Fibroblast of villous mesenchyme (primary cell): Measurements from ENCODE around the gene ITGB7. TPM values are rescaled to one million over a fixed set of nuclear protein-coding genes. Genes with fewer than 3 reads are reported as not detected.

Source experiments
- DNase-seq: peaks from one replicate; pipeline ENCODE4 v3.0.0-alpha.2; 2010; ENCODE audit warnings: low read depth
- H3K4me3 ChIP-seq: 2 replicates; pipeline ENCODE4 v1.5.1; 2011; ENCODE audit warnings: low read depth, mild to moderate bottlenecking, low read length
- total RNA-seq: library from RNA; depleted of rRNA; stranded (reverse); fragments of >200 nt; gene quantifications from 2 replicates; pipeline ENCODE4 v1.2.3, GENCODE V29; 2012
- TF ChIP-seq, protein P1 (sequence below): IDR thresholded peaks from 2 replicates; pipeline ENCODE4 v1.5.1; 2012; ENCODE audit warnings: low read depth, mild to moderate bottlenecking, low read length; ENCODE audit not compliant: insufficient read depth

ITGB7 gene
- total RNA-seq, 1 donor, result not detected

DNA sequence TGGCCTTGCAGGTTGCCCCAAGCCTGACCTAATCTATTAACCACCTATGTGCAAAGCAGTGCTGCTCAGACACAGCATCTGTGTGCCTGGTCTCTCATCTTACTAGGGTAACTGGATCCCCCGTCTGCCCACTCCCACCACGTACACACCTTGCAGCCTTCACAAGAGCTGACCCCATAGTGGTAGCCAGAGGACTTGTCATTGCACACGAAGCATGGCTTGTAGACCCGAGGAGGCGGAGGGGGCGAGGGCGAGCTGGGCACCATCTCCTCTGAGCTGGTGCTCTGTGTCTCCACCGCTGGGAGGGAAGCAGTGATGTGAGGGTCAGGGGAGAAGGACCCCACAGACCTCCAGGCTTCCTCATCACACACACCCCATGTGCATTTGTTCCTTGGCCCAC lies 8.4 kb upstream of the ITGB7 start:
- DNase-seq, result no peak
- no peak overlapping the region for H3K4me3 ChIP-seq
- TF ChIP-seq, protein P1, sequence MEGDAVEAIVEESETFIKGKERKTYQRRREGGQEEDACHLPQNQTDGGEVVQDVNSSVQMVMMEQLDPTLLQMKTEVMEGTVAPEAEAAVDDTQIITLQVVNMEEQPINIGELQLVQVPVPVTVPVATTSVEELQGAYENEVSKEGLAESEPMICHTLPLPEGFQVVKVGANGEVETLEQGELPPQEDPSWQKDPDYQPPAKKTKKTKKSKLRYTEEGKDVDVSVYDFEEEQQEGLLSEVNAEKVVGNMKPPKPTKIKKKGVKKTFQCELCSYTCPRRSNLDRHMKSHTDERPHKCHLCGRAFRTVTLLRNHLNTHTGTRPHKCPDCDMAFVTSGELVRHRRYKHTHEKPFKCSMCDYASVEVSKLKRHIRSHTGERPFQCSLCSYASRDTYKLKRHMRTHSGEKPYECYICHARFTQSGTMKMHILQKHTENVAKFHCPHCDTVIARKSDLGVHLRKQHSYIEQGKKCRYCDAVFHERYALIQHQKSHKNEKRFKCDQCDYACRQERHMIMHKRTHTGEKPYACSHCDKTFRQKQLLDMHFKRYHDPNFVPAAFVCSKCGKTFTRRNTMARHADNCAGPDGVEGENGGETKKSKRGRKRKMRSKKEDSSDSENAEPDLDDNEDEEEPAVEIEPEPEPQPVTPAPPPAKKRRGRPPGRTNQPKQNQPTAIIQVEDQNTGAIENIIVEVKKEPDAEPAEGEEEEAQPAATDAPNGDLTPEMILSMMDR, result no peak

DNA sequence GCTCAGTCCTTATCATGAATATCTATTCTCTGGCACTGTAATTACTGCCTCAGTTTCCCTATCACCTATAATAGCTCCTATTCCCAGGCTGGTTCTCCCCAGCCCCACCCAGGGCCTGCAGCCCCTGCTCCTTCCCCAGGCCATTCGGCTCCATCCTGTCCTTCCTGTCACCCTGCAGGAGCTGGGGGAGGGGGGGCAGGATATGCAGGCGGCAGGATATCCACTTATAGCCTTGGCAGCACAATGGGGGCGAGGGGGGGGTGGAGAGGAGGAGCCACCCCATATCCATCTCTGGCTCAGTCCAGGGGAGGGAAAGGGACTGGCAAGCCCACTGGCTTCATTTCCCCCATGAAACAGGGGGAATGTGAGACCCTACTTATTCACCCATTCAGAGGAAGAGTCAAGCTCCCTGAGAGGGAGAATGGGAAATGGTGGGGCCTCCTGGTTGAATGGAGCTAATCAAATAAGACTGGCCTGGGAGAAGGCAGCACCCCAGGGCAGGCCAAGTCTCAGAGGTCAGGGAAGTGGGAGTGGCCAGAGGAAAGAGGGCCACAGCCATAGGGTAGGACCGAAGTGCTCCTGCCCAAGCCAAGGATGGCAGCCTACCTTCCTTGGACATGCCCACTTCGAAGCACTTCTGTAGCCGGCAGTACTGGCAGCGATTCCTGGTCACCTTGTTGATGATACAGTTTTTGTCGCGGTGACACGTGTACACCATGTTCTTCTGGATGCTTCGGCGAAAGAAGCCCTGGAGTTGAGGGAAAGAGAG lies 7.8 kb upstream of the ITGB7 start:
- no peak for DNase-seq
- H3K4me3 ChIP-seq, result no peak overlapping the region
- TF ChIP-seq, protein P1, result no peak

DNA sequence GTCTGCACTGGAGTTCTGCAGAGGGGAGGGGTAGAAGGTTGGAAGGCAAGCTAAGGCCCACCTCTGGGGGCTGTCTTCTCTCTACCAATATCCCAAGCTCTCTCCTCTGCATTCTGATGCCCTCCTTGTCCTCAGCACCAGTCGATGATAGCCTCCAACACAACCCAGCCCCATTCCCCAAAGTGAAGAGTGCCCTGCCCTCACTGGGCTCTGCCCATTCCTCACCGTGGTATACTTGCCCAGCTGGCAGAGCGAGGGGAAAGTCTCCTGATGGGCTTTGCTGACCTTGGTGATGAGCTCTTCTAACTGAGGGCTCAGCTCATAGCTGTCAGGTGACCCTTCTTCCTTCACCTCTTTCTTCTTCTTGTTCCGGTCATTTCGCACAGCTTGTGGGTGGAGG lies 7.2 kb upstream of the ITGB7 start:
- DNase-seq, result no peak
- no peak overlapping the region for H3K4me3 ChIP-seq
- TF ChIP-seq, protein P1, result no peak

DNA sequence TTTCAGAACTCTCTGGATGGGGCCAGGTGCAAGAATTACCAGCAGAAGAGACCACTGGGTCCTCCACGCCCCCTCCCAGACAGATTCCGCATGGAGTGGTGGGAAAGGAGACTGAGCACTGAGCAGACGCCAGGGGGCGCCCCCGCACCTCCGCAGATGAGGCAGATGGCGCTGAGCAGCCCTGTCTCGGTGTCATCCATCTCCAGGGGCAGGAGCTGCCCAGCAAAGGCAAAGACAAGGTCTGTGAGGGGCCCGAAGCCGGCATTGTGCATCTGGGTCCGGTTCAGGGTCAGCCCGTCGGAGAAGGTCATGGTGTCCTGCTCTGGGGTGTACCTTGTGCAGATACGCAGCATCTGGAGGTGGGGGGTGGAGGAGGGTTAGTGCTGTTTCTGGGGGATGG lies 6.3 kb upstream of the ITGB7 start:
- TF ChIP-seq, protein P1, result peak; percentile 92

DNA sequence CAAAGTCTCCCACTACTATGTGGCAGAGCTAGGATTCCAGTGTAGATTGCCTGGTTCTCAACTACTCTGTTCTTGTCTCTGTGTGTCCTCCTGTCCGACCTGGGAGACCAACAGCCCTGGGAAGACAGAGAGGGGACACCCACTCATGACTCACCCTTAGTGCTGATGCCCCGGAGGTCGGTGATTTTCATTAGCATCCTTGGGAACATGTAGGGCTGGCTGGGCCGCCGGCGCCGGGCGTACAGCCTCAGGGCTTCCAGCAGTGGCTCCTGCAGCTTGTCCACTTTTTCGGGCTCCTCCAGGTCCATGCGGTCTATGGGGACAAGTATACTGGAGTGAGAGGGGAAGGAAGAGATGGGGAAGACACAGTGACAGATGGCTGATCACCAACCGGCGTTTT lies 5.9 kb upstream of the ITGB7 start:
- H3K4me3 ChIP-seq, result no peak overlapping the region
- no peak for DNase-seq
- TF ChIP-seq, protein P1, result no peak

More for the DNA sequence above, 6.3 kb upstream of the ITGB7 start:
- peak; percentile 78 for DNase-seq
- H3K4me3 ChIP-seq, result no peak overlapping the region

DNA sequence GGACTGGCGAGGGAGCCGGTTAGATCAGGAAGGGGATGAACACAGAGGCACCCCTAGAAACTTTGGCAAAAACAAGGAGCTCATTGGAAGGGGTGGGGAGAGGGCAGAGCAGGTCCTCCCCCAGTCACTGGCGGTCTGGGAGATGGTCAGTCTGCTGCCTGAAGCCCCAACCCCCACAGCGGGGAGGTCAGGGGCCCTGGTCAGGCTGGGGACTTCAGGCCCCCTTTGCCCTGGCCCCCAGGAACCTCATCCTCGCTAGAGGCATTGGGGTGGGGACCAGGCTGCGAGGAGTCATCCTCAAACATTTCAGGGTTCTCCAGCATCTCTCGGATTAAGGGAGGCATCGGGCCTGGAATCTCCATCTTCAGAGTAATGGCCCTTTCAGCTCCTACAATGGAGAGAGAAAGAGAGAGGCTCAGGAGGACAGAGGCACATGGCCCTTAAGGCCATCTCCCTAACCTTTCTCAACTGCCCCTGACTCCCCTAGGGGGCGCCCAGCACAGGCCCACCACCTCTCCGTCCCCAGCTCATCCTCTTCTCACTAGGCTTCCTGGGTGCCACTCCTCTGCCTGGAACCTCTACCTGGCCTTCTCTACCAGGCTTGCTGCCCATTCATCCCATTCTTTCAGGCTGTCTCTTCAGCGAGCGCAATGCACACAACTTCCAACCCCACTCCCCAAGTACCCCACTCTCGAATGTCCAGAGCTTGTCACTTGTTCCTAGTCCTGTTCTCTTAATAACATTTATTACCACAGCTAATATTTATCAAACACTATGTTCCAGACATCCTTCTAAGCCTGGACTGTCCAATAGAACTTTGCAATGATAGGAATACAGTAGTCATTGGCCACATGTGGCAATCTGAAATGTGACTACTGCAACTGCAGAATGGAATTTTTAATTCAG lies 4.7 kb upstream of the ITGB7 start:
- no peak overlapping the region for H3K4me3 ChIP-seq
- no peak for DNase-seq
- TF ChIP-seq, protein P1, result peak; percentile 39
